HG02938 (cell line): ENCODE measurements around the gene HPN.
"Not testable (repeated sequence)": the region's sequence is repeated elsewhere in the genome, so short reads cannot be mapped to it uniquely, and the experiment has no call there.

Source experiments
- ATAC-seq: cut with Tn5 transposase; IDR thresholded peaks from one replicate; pipeline ENCODE4 v1.9.1; 2021; ENCODE audit warnings: mild to moderate bottlenecking, moderate library complexity; ENCODE audit not compliant: unreplicated experiment

Gene HPN

DNA sequence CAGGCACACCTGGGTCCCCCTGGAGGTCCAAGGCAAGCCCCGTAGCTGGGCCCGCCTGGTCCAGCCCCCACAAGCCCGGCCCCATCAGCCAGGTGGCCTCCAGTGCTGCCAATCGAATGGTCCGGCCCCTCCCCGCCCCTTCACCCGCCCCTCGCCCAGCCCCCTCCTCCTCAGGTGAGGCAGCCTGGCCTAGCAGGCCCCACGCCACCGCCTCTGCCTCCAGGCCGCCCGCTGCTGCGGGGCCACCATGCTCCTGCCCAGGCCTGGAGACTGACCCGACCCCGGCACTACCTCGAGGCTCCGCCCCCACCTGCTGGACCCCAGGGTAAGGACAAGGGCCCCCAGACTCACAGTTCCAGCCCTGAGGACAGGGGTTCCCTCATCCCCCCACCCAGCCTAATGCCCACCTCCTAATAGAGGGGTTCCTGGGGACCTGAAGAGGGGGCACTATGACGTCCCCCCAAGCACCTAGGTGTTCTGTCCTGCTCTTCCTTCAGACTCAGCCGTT, at the start of gene HPN:
TSS of gene HPN (plus strand) at position 174 of the 508 bp plus-strand sequence. CDS start 786 bp downstream, outside the sequence.
- no peak for ATAC-seq

DNA sequence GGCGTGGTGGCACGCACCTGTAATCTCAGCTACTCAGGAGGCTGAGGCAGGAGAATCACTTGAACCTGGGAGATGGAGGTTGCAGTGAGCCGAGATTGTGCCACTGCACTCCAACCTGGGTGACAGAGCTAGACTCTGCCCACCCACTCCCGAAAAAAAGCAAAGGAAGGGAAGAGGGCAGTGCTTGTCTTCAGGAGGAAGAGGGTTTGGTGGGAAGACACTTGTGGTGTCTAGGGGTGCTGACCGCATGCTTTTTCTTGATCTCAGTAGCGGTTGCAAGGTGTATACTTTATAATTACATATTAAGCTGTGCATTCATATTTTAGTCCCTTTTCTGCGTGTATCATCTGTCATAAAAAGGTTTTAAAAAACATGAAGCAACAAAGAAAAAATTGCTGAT, 48.9 kb upstream of the HPN start:
- ATAC-seq: not testable (repeated sequence)

DNA sequence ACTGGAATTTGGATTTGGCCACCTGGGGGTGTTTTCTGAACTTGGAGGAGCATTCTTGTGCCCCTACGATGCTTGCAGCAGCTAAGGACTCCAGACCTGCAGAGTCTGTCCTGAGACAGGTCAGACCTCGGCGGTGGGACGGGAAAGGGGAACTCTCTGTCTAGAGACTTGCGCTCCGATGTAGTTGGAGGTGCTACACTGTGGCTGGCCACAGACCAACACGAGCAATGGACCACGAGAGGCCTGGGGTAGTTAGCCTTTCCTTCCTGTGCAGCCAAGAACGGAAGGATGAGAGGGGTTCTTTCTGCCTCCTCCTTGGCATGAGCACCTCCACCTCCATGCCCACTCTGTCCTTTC, 47.3 kb upstream of the HPN start:
- ATAC-seq: no peak

DNA sequence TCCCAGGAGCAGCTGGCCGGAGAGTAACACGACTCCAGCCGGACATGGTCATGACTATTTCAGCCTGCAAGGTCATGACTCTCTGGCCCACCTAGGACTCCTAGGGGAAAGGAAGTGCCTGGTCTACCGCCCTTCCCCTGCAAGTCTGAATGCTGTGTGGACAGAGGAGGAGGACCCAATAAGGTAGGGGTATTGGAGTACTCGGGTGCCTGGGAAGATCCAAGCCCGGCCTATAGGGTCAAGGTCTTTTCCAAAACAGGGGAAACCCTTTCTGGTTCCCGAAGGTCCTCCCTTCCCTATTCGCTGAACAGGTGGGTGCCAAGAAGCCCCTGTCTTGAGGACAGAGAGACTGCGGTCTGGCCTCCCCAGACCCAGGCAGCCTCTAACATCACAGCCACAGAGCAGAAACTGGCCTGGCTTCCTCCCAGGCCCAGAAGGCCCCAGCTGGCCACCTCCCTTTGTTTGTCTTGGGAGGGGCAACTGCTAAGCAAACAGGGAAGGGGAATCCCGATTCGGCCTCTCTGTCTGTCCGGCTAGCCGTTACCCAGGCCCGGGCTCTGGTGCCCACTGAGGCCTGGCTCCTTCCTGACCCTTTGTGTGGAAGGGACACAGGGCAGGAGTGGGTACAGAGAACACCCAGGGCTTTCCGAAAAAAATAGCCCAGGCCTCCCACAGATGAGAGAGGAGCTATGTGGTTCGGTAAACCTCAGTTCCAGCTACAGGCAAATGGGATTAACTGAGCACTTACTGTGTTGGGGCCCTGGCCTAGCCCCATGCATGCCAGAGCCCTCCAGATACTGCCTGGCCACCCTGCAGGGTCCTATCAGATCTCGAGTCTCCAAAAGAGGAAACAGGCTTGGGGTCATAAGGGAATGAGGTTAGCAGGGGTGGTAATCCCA, 46.6 kb upstream of the HPN start:
- no peak for ATAC-seq

DNA sequence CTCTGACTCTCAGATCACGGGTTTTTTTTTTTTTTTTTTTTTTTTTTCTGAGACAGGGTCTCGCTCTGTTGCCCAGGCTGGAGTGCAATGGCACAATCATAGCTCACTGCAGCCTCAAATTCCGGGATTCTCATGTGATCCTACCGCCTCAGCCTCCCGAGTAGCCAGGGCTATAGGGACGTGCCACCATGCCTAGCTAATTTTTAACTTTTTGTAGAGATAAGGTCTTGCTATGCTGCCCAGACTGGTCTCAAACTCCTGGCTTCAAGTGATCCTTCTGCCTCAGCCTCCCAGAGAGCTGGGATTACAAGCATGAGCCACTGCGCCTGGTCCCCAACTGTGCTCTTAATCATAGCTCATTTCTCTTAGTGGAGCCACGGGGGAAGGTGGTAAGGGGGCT, 46.0 kb upstream of the HPN start:
- no peak for ATAC-seq

DNA sequence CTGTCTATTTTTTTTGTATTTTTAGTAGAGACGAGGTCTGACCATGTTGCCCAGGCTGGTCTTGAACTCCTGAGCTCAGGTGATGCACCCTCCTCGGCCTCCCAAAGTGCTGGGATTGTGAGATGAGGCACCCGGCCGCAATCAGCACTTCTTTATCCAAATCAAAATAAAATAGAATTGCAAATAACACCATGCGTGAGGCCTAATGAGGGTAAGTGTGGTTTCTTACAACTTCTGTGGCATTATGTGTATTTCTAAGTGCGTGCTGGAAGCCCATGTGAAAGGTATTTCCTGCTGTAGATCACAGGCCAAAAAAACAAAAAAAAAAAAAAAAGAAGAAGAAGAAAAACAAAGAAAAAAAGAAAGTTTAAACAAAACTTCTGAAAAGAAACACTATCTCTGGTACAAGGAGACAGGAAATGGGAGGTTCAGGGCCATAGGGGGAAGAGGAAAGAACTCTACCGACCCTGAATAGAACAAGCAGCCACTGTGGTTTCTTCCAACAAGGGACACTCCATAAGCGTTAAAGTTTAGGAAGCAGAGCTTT, 44.4 kb upstream of the HPN start:
- ATAC-seq: no peak

DNA sequence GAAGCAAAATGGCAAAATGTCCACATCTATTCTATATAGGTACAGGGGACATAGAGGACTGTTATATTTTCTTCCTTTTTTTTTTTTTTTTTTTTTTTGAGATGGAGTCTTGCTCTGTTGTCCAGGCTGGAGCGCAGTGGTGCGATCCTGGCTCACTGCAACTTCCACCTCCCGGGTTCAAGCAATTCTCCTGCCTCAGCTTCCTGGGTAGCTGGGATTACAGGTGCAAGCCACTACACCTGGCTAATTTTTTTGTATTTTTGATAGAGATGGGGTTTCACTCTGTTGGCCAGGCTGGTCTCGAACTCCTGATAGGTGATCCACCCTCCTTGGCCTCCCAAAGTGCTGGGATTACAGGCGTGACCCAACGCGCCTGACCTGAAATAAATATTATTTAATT, 43.3 kb upstream of the HPN start:
- not testable (repeated sequence) for ATAC-seq

DNA sequence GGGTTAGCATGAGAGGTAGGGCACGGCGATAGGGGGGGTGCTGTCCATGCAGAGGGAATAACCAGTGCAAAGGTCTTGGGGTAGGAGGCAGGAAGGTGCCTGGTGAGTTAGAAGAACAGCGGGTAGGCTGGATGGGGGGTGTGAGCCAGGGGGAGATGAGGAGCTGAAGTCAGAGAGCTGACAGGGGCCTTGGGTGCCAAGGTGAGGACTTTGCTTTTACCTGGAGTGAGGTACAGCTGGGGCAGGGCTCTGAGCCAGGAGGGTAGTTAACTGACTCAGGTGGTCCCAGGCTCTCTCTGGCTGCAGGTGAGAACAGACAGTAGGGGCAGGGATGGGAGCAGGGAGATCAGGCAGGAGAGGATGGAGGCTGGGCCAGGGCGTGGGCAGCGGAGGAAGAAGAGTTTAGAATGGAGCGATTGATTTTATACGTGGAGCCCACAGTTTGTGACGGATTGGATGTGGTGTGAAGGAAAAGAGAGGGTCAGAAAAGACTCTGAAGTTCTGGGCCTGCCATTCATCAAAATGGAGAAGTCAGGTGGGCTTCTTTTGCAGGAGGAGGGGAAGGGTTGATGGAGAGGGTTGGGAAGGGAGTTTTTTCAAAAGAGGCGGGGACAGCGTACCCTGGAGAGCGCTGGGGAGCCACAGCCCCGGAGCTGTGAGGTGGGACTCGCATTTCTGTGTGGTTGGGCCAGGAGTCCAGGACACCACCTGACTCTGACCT, 42.6 kb upstream of the HPN start:
- ATAC-seq: no peak

DNA sequence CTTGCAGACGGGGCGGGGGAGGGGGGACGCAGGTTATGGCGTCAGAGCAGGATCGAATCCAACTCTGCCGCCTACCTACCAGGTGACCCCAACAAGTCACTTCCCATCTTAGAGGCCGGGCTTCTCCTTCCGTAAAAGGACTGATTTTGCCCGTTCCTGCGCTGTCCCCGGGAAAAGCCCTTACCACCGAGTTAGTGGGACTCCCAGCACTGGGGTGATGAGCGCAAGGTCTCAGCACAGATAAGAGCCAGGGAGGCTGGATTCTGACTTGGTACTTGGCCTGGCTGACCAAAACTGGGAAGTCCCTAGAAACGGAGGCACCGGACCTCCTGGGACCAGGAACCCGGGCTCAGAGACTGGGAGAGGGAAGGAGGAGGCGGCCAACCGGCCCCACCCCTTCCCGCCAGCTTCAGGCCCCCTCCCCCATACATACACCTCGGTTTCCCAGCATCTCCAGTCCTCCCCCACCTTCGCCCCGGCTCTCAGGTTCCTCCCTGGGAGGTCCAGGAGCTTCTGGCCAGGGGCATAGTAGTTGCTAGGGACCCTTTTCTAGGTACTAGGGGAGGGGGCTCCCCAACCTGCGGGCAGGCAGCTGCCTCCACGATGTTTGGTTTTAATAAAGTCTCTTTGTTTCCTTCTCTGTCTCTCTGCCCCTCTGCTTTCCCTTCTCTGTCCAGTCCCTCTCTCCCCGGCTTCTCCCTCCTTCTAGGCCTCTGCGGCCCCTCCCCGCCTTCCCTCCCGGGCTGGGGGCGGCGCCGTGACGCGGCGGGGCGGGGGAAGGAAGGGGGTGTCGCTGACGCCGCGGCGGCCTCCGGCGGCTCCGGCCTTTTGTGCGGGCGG, 41.8 kb upstream of the HPN start, which contains the start of gene GRAMD1A:
TSS of gene GRAMD1A (plus strand) at position 826 of the 840 bp plus-strand sequence. CDS start 156 bp downstream, outside the sequence.
- ATAC-seq: no peak

DNA sequence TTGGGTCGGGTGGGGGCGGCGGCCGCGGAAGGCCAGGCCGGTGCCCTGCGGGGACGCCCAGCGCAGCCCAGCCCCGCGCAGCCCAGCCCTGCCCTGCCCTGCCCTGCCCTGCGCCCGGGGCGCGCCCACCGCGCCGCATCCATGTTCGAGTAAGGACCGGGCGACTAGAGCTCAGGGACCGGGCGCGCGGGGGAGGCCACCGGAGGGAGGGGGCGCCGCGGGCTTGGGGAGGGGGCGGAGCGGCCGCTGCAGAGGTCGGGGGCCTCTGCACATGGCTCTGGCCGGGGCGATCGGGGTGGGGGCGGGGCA, 41.2 kb upstream of the HPN start:
- ATAC-seq: no peak

DNA sequence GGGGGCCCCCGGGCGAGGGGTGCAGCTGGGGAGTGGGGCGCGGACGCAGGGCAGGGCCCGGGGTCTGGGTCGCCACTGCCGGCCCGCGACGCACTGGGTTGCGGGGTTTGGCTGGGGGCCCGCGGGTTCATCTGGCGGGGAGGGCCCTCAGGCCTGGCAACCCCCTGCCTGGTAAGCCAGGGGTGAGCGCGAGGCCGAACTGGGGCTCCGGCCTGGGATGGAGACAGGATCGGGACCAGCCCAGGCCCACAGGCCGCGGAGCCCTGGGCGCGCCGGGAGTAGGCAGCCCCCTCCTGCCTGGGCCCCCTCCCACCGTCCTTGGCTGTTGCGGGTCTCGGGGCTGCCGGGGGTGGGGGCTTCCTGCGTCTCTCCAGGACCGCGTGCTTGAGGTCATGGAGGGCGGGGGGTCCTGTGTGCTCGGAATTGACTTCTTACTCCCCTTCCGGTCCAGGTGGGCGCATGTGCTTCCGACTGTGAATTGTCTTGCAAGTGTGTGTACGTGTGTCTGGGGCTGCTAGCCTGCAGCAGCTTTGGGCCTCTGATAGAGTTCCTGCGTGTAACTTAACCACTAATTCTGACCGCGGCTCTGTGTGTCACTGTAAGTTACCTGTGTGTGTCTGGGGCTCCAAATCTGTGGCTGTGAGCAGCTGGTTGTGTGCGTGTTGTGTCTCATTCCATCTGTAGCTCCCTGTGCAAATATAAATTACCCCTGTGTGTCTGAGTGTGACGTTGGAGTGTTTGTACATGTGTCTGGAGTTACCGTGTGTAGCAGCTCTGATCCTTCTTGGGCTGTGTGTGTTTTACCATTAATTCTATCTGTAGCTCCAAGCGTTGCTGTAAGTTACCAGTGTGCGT, 40.6 kb upstream of the HPN start:
- no peak for ATAC-seq

DNA sequence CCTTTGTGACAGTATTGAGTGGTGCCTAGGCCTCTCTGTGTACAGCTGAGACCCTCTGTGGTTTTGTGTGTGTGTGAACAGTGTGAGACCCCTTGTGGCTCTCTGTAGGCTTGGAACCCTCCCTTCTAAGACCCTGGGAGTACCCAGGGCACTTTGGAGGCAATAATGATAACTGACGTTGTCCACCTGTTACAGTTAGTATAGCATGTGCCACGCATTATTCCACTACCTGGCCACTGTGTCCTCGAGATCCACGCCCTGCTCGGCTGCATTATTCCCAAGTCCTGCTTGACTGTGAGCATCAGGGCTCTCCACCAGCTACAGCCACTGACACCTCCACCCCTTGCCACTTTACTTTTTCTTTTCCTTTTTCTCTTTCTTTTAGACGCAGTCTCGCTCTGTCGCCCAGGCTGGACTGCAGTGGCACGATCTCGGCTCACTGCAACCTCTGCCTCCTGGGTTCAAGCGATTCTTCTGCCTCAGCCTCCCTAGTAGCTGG, 39.4 kb upstream of the HPN start:
- ATAC-seq: no peak

DNA sequence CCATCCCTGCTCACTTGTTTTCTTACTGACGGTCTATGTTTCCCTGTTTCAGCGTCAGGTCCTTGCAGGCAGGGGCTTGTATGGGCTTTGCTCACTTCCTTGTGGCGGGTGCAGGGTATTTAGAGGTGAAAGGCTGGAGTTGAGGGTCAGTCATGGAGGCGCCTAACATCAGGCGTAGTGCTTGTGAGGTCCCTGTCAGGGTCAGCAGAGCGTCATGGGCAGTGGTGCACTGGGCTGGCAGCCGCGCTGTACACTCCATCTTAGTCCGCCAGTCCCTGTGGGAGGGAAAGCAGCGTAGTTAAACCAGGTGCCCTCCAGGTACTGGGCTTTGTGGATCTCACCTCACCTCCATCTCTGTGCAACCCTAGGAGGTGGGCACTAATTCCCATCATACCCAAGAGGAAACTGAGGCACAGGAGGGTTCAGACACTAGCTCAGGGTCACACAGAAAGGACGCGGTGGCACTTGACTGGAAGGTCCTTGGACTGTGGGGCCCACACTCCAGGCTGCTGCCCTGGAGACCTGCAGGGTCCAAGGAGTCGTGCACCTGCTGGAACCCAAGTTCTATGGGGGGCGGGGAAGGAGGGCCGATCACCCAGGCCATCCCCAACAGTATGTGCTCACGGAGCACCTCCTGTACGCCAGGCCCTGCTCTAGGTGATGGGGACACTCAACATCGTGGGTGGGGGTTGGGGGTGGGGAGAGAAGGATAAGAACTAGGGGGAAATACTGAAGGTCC, 36.8 kb upstream of the HPN start:
- no peak for ATAC-seq

DNA sequence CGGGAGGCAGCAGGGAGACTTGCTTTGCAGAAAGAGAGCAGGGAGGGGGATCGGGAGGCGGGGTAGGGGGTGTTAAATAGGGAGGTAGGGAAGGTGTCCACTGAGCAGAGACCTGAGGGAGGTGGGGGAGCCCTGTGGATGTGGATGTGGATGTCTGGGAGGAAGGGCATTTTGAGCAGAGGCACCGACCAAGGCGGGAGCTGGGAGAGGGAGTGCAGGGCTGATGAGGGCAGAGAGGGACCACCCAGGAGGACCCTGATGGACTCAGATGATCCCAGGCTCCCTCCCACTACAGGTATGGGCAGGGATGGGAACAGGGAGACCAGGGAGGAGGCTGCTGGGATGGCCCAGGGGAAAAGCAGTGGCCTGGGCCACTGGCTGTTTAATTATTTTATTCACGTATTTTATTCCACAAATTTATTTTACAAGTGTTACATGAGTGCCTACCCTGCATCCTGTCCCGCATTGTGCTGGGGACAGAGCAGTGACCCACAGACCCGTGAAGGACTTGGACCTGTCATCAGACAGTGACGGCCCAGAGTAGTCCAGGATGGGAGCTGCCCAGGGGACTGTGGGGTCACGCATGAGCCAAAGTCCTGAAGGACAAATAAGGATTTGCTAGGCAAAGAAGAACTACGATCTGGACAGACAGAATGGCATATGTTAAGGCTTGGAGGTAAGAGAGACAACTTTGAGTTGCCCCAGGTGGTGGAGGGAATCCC, 36.1 kb upstream of the HPN start:
- ATAC-seq: no peak

DNA sequence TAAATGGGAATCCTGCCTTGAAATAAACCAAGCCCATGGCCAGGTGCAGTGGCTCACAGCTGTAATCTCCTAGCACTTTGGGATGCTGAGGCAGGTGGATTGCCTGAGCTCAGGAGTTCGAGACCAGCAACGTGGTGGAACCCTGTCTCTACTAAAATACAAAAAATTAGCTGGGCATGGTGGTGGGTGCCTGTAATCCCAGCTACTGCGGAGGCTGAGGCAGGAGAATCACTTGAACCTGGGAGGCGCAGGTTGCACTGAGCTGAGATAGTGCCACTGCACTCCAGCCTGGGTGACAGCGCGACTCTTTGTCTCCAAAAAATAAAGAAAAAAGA, 35.5 kb upstream of the HPN start:
- ATAC-seq: not testable (repeated sequence)

DNA sequence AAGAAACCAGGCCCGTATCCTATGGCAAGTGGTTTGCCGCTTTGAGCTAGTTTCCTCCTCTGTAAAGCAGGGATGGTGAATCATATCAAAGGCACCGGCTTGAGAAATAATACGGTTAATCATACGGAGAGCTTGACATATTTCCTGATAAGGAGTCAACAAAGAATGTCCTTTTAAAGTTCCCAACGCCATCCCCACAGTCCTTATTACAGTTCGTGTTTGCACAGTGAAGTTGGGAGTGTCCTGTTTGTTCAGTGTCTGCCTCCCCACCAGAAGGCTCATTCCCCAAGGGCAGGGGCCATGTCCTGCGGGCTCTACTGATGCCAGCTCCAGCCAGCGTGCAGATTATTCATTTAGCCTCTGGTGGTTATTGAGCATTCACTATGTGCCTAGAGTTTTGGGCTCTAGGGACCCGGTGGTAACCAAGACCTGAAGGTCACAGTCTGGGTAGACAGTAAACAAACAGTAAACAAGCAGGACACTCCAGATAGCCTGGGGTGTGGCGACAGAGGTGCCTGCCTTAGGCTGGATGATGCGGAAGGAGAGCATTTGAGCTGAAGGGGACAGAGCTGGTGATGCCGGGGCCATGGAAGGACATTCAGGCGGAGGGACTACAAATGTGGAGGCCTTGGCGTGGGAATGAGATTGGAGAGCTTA, 35.1 kb upstream of the HPN start:
- no peak for ATAC-seq

DNA sequence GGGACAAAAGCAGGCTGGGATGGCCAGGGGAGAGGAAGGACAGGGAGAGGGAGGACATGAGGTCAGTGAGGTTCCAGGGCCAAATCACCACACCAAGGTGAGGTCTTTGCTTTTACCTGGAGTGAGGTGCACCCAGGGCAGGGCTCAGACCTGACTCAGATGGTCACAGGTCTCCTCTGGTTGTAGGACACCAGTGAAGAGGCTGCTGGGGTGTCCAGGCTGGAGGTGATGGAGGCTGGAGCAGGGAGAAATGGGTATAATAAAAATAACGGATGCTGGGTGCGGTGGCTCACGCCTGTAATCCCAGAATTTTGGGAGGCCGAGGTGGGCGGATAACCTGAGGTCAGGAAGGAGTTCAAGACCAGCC, 34.5 kb upstream of the HPN start:
- no peak for ATAC-seq

DNA sequence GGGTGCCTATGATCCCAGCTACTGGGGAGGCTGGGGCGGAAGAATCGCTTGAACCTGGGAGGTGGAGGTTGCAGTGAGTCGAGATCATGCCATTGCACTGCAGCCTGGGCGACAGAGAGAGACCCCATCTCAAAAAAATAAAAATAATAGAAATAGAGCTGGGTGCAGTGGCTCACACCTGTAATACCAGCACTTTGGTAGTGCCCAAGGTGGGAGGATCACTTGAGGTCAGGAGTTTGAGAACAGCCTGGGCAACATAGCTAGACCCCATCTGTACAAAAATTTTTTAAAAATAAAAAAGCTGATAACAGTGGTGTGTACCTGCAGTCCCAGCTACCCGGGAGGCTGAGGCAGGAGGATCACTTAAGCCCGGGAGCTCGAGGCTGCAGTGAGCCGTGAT, 34.1 kb upstream of the HPN start:
- ATAC-seq: not testable (repeated sequence)
